ENCODE data around the gene GALNT18. TPM values are rescaled to one million over a fixed set of nuclear protein-coding genes. Genes with fewer than 3 reads are reported as not detected.

The GALNT18 gene
- total RNA-seq, 1 experiment from 2014 or later: 1.7 TPM

DNA sequence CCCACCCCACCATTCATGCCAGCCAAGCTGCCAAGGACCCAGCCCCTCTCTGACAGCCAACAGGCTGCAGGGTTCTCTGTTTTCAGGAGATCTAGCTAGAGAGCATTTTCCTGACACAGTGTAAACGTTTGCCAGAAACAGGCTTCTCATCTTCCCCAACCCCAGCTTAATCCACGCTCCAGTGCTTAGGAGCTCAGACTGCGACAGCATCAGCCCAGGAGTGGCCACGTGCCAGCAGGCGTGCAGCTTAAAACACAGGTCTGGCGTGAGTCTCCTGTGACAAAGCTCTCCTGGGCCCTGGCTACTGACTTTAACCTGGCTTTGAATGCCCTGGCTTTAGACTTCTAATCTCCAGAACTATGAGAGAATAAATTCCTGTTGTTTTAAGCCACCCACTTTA, 66.6 kb downstream of the GALNT18 start:
- no peak overlapping the region for H3K18ac ChIP-seq (ENCODE audit: insufficient read length, low read depth, low read length)
- H3K4ac ChIP-seq (ENCODE audit: low read depth, low read length): no peak overlapping the region
- Mint-ChIP-seq H3K27ac (no peak overlapping the region), H3K27me3 (ENCODE audit: low read depth) (peaks cover 3% of the 10 kb centered on the region), H3K9me3 (no peaks in the 10 kb centered on the region; a peak in 1 of 5 replicates), H3K4me3 (no peak overlapping the region), H3K4me1 (no peaks in the 10 kb centered on the region), H3K36me3 (ENCODE audit: insufficient read depth in 1 of 3, low read depth in 3 of 3) (no peaks in the 10 kb centered on the region)
- no peak overlapping the region for H2BK12ac ChIP-seq (ENCODE audit: insufficient read length, low read depth, low read length)
- H3K14ac ChIP-seq (ENCODE audit: insufficient read depth, low read length): no peak overlapping the region
- no peak overlapping the region for H3T11ph ChIP-seq (ENCODE audit: low read length)
- no peak overlapping the region for H2BK20ac ChIP-seq (ENCODE audit: low read depth, low read length, poor library complexity, severe bottlenecking)
- H2AK5ac ChIP-seq (ENCODE audit: insufficient read length, low read length): no peak overlapping the region
- no peaks in the 10 kb centered on the region for H3K23me2 ChIP-seq (ENCODE audit: insufficient read length, low read depth, low read length, poor library complexity, severe bottlenecking)
- H2AFZ ChIP-seq (ENCODE audit: low read length): no peak overlapping the region
- TF ChIP-seq, protein P1, sequence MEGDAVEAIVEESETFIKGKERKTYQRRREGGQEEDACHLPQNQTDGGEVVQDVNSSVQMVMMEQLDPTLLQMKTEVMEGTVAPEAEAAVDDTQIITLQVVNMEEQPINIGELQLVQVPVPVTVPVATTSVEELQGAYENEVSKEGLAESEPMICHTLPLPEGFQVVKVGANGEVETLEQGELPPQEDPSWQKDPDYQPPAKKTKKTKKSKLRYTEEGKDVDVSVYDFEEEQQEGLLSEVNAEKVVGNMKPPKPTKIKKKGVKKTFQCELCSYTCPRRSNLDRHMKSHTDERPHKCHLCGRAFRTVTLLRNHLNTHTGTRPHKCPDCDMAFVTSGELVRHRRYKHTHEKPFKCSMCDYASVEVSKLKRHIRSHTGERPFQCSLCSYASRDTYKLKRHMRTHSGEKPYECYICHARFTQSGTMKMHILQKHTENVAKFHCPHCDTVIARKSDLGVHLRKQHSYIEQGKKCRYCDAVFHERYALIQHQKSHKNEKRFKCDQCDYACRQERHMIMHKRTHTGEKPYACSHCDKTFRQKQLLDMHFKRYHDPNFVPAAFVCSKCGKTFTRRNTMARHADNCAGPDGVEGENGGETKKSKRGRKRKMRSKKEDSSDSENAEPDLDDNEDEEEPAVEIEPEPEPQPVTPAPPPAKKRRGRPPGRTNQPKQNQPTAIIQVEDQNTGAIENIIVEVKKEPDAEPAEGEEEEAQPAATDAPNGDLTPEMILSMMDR (conservative IDR thresholded peaks at IDR 0.05): no peak
- WGBS (ENCODE audit: extremely low coverage, insufficient read length, low lambda C conversion rate): no CpG with 5 or more reads among the region's 6 CpGs
- H4K8ac ChIP-seq (replicated peaks; ENCODE audit: insufficient read length, low read depth, low read length): no peak overlapping the region
- no peak overlapping the region for H3K23ac ChIP-seq (ENCODE audit: insufficient read length, low read depth, low read length)
- H3K4me2 ChIP-seq (ENCODE audit: insufficient read depth, insufficient read length, low read length): no peak overlapping the region
- no peak overlapping the region for H4K5ac ChIP-seq (ENCODE audit: insufficient read length, low read depth, low read length)
- H2BK5ac ChIP-seq (ENCODE audit: insufficient read length, low read length): no peak overlapping the region
- H4K91ac ChIP-seq (ENCODE audit: insufficient read length, low read depth, low read length): no peak overlapping the region
- H3K27me3 ChIP-seq (ENCODE audit: insufficient read depth, low read length): no peaks in the 10 kb centered on the region
- no peak overlapping the region for H3K9ac ChIP-seq (ENCODE audit: extremely low read depth, insufficient read length, low read length)
- H3K79me2 ChIP-seq (ENCODE audit: insufficient read depth, low read length): no peaks in the 10 kb centered on the region
- H3K9me3 ChIP-seq (ENCODE audit: control insufficient read depth, low read depth, low read length): no peaks in the 10 kb centered on the region
- H2BK120ac ChIP-seq (ENCODE audit: low read depth, low read length, poor library complexity, severe bottlenecking): no peak overlapping the region
- H4K20me1 ChIP-seq (ENCODE audit: control insufficient read depth, insufficient read depth, insufficient read length): no peaks in the 10 kb centered on the region
- H2BK15ac ChIP-seq (ENCODE audit: low read depth, low read length): no peak overlapping the region
- H3K4me1 ChIP-seq (ENCODE audit: insufficient read depth, low read length): no peaks in the 10 kb centered on the region
- H3K27ac ChIP-seq (ENCODE audit: insufficient read length, low read depth, low read length): no peak overlapping the region
- no peak overlapping the region for H3K56ac ChIP-seq (ENCODE audit: insufficient read length, low read depth, low read length)
- no peak for DNase-seq
- no peaks in the 10 kb centered on the region for H3K79me1 ChIP-seq (ENCODE audit: insufficient read depth, low read depth, low read length, poor library complexity, severe bottlenecking)
